ENCODE measurements around the gene JMJD4. TPM values are rescaled to one million over a fixed set of nuclear protein-coding genes. Genes with fewer than 3 reads are reported as not detected.

The JMJD4 gene
- total RNA-seq, 1 experiment from 2014 or later = 27.1 TPM

DNA sequence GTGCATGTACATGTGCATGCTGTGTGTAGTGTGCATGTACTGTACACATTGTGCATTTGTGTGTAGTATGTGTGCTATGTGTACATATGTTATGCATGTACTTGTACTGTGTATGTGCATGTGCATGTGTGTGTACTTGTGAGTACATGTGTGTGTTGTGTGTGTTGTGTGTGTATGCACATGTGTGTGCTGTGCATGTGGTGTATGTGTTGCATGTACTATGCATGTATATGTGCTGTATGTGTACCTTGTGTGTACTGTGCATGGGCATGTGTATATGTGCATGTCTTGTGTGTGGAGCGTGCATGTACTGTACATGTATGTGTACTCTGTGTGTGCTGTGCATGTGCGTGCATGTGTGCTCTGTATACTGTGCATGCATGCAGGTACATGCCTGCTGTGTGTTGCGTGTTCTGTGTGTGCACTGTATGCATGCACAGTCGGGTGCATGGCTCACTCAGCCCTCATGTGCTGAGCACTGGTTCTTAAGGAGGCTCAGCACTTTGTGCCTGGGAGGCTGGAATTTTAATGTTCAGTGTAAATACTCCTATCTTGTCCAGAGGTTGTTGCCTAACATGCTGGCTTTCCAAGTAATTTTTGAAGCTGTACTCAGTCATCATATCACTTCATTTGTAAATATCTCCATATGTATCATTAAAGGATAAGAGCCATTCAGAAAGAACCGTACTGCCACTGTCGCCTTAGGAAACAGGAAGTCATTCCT, 32.5 kb upstream of the JMJD4 start:
- Mint-ChIP-seq H3K27ac (ENCODE audit: unreplicated experiment) (no peak overlapping the region), H3K9me3 (ENCODE audit: unreplicated experiment) (no peaks in the 10 kb centered on the region), H3K27me3 (ENCODE audit: insufficient read depth, unreplicated experiment) (no peaks in the 10 kb centered on the region), H3K36me3 (ENCODE audit: insufficient read depth, unreplicated experiment) (peaks cover 27% of the 10 kb centered on the region), H3K4me3 (ENCODE audit: unreplicated experiment) (no peak overlapping the region), H3K4me1 (ENCODE audit: low read depth, unreplicated experiment) (no peaks in the 10 kb centered on the region)
- Histone ChIP-seq H3K4me1 (0 out of 2 replicates have a peak, but pooled peaks cover 5% of the 10 kb centered on the region), H3K4me3 (ENCODE audit: low read depth, low read length) (no peak overlapping the region), H3K27me3 (replicated peaks; ENCODE audit: control insufficient read depth, insufficient read depth, low read length) (no peaks in the 10 kb centered on the region), H3K36me3 (ENCODE audit: control insufficient read depth, insufficient read depth, low read length) (no peaks in the 10 kb centered on the region; the same call in none of the 2 replicates), H3K9me3 (no peaks in the 10 kb centered on the region)
- intact Hi-C loops (cut with micrococcal nuclease; ENCODE audit: unreplicated experiment) = no loop called here
- POLR2A ChIA-PET = no interaction called here
- TF ChIP-seq, protein P1, sequence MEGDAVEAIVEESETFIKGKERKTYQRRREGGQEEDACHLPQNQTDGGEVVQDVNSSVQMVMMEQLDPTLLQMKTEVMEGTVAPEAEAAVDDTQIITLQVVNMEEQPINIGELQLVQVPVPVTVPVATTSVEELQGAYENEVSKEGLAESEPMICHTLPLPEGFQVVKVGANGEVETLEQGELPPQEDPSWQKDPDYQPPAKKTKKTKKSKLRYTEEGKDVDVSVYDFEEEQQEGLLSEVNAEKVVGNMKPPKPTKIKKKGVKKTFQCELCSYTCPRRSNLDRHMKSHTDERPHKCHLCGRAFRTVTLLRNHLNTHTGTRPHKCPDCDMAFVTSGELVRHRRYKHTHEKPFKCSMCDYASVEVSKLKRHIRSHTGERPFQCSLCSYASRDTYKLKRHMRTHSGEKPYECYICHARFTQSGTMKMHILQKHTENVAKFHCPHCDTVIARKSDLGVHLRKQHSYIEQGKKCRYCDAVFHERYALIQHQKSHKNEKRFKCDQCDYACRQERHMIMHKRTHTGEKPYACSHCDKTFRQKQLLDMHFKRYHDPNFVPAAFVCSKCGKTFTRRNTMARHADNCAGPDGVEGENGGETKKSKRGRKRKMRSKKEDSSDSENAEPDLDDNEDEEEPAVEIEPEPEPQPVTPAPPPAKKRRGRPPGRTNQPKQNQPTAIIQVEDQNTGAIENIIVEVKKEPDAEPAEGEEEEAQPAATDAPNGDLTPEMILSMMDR (IDR thresholded peaks at IDR 0.05; ENCODE audit: insufficient read depth in 1 of 2, low read depth in 1 of 2, low read length in 1 of 2, severe bottlenecking in 1 of 2, unreplicated experiment in 1 of 2) = no peak
- DNase-seq = no peak
- CTCF ChIA-PET = no interaction called here
- BruUV-seq (replicated peaks) = no TSS peak

DNA sequence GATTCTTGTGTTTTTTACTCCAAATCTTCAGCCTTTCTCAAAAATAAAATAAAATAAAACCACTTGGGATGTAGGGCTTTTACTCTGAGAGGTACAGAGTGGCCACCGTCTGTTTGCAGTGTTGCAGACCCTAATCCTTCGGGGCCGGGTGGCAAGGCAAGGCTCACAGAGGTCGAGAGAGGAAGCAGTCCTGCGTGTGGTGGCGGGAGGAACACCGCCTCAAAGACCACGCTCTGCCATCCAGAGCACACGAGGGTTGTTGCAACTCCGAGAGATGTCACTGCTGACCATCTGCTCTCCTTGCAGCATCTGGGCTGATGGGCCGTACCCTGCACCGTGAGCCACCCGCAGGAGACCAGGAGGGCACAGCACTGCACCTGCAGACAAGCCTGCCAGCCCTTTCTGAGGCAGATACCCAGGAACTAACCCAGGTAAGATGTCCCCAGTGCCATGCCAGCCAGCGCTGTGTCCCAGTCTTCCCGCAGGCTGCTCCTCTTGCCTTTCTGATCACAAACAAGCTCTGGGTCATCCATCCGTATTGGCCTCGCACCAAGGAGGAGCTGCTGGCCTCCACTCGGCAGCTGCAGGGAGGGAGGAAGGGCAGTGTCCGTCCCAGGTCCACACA, 31.7 kb upstream of the JMJD4 start:
- H3K36me3 Mint-ChIP-seq (ENCODE audit: insufficient read depth, unreplicated experiment) = peaks cover 27% of the 10 kb centered on the region
- ChIA-PET CTCF (interaction anchor here (0.6 to 0.7 kb wide), 2 partner anchors 22 to 185 kb away, joined by 4 read pairs; no protein-coding TSS in a partner anchor), POLR2A (no interaction called here)
- no peak overlapping the region for H3K4me3 ChIP-seq (ENCODE audit: low read depth, low read length)
- no peak overlapping the region for H3K27ac Mint-ChIP-seq (ENCODE audit: unreplicated experiment)
- H3K27me3 ChIP-seq (replicated peaks; ENCODE audit: control insufficient read depth, insufficient read depth, low read length) = no peaks in the 10 kb centered on the region
- no peaks in the 10 kb centered on the region for H3K9me3 ChIP-seq
- H3K36me3 ChIP-seq (ENCODE audit: control insufficient read depth, insufficient read depth, low read length) = no peaks in the 10 kb centered on the region; the same call in none of the 2 replicates
- H3K4me1 ChIP-seq = 0 out of 2 replicates have a peak, but pooled peaks cover 5% of the 10 kb centered on the region
- H3K27me3 Mint-ChIP-seq (ENCODE audit: insufficient read depth, unreplicated experiment) = no peaks in the 10 kb centered on the region
- no TSS peak for BruUV-seq (replicated peaks)
- no peak for DNase-seq
- intact Hi-C loops (cut with micrococcal nuclease; ENCODE audit: unreplicated experiment) = no loop called here
- H3K4me1 Mint-ChIP-seq (ENCODE audit: low read depth, unreplicated experiment) = no peaks in the 10 kb centered on the region
- H3K4me3 Mint-ChIP-seq (ENCODE audit: unreplicated experiment) = no peak overlapping the region
- H3K9me3 Mint-ChIP-seq (ENCODE audit: unreplicated experiment) = no peaks in the 10 kb centered on the region
- TF ChIP-seq, protein P1 (IDR thresholded peaks at IDR 0.05; ENCODE audit: insufficient read depth in 1 of 2, low read depth in 1 of 2, low read length in 1 of 2, severe bottlenecking in 1 of 2, unreplicated experiment in 1 of 2) = no peak

DNA sequence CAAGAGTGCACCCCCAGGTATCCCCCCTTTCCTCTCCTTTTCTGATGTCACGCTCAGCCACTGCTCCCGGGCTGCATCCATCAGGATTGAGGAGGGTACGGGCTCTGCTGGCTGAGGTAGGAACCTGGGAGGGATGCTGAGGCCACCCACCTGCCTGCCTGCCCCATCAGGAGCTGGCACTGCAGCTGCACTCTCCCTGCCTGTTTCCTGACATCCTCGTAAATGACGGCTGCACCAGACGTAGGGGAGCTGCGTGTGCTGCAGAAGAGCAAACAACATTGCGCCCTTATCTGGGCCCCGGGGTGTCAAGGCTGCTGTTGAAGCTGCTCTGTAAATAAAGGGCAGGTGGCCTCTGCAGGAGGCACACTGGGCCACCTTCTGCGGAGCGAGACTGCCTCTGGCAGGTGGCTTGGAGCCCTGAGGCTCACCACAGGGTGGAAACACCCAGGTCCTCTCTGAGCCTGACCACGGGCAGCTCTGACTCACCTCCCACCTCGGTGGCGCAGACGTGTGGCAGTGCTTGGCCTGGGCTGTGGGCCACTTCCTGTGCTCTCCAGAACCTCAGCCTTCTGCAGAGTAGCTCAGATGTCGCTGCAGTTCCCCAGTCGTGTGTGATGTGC, 31.0 kb upstream of the JMJD4 start:
- H3K36me3 ChIP-seq (ENCODE audit: control insufficient read depth, insufficient read depth, low read length) = no peaks in the 10 kb centered on the region; the same call in none of the 2 replicates
- DNase-seq = no peak
- 0 out of 2 replicates have a peak, but pooled peaks cover 5% of the 10 kb centered on the region for H3K4me1 ChIP-seq
- ChIA-PET POLR2A (no interaction called here), CTCF (interaction anchor here (0.6 to 0.7 kb wide), 2 partner anchors 21 to 185 kb away, joined by 4 read pairs; no protein-coding TSS in a partner anchor)
- Mint-ChIP-seq H3K27ac (ENCODE audit: unreplicated experiment) (no peak overlapping the region), H3K27me3 (ENCODE audit: insufficient read depth, unreplicated experiment) (no peaks in the 10 kb centered on the region), H3K4me1 (ENCODE audit: low read depth, unreplicated experiment) (no peaks in the 10 kb centered on the region), H3K4me3 (ENCODE audit: unreplicated experiment) (no peak overlapping the region), H3K9me3 (ENCODE audit: unreplicated experiment) (no peaks in the 10 kb centered on the region), H3K36me3 (ENCODE audit: insufficient read depth, unreplicated experiment) (peaks cover 27% of the 10 kb centered on the region)
- H3K9me3 ChIP-seq = no peaks in the 10 kb centered on the region
- H3K4me3 ChIP-seq (ENCODE audit: low read depth, low read length) = no peak overlapping the region
- intact Hi-C loops (cut with micrococcal nuclease; ENCODE audit: unreplicated experiment) = no loop called here
- BruUV-seq (replicated peaks) = no TSS peak
- H3K27me3 ChIP-seq (replicated peaks; ENCODE audit: control insufficient read depth, insufficient read depth, low read length) = no peaks in the 10 kb centered on the region
- TF ChIP-seq, protein P1 (IDR thresholded peaks at IDR 0.05; ENCODE audit: insufficient read depth in 1 of 2, low read depth in 1 of 2, low read length in 1 of 2, severe bottlenecking in 1 of 2, unreplicated experiment in 1 of 2) = no peak

Measured in Caco-2 (cell line).